GM12891 (cell line): Measurements from ENCODE around the gene TP73.

ENCODE experiments used
- POLR2A ChIP-seq: IDR thresholded peaks from 2 replicates; pipeline ENCODE4 v1.6.1; 2011; ENCODE audit warnings: low read depth, low read length, control low read depth
- POLR2AphosphoS5 ChIP-seq: IDR thresholded peaks from 2 replicates; pipeline ENCODE4 v1.6.1; 2011; ENCODE audit warnings: low read depth, low read length, control low read depth
- POU2F2 ChIP-seq: IDR thresholded peaks from 2 replicates; pipeline ENCODE4 v1.6.1; 2011; ENCODE audit warnings: low read depth, mild to moderate bottlenecking, control low read depth, low read length, moderate library complexity

- TF ChIP-seq POLR2AphosphoS5, result no peak
- TF ChIP-seq POU2F2, result no peak
- no peak for TF ChIP-seq POLR2A
Measured at GRCh38 chr1:3750741-3751140, 98.4 kb downstream of the TP73 start.
